ENCODE results near the gene QRFP. TPM values are rescaled to one million over a fixed set of nuclear protein-coding genes. Genes with fewer than 3 reads are reported as not detected.

The QRFP gene
- total RNA-seq, 1 experiment from 2014 or later, result not detected

- intact Hi-C loops (cut with micrococcal nuclease), result no loop called here
- no peaks in the 10 kb centered on the region for H3K9me3 ChIP-seq (ENCODE audit: control insufficient read depth in 1 of 2, insufficient read depth in 1 of 2, low read depth in 1 of 2, low read length in 2 of 2)
- TF ChIP-seq EGR1 (IDR thresholded peaks at IDR 0.05; ENCODE audit: low read depth) (no peak), SP1 (IDR thresholded peaks at IDR 0.05; ENCODE audit: low read depth) (no peak), POLR2AphosphoS5 (IDR thresholded peaks at IDR 0.05; ENCODE audit: low read depth, low read length) (no peak), SIN3A (IDR thresholded peaks at IDR 0.05; ENCODE audit: low read depth) (no peak), YY1 (IDR thresholded peaks at IDR 0.05; ENCODE audit: extremely low read depth, insufficient replicate concordance, low read depth, low read length) (no peak), POLR2A (IDR thresholded peaks at IDR 0.05; ENCODE audit: borderline replicate concordance, extremely low read depth, insufficient read depth, insufficient read length) (no peak), JUND (IDR thresholded peaks at IDR 0.05) (no peak), CTCF (IDR thresholded peaks at IDR 0.05 in 2 of 3, conservative IDR thresholded peaks at IDR 0.05 in 1 of 3; ENCODE audit: borderline replicate concordance in 1 of 3, insufficient read depth in 1 of 3, low read depth in 2 of 3, low read length in 2 of 3) (no peak), SRF (IDR thresholded peaks at IDR 0.05; ENCODE audit: low read depth) (no peak), ZBTB33 (IDR thresholded peaks at IDR 0.05; ENCODE audit: extremely low read depth, insufficient replicate concordance, low read length) (no peak)
- TF ChIP-seq, protein P1, sequence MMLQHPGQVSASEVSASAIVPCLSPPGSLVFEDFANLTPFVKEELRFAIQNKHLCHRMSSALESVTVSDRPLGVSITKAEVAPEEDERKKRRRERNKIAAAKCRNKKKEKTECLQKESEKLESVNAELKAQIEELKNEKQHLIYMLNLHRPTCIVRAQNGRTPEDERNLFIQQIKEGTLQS (IDR thresholded peaks at IDR 0.05), result no peak
- BruUV-seq (replicated peaks), result no TSS peak
- no peaks in the 10 kb centered on the region for H3K9me2 ChIP-seq (ENCODE audit: insufficient read depth)
- ChIA-PET POLR2A (no interaction called here), RAD21 (ENCODE audit: low non-redundant PET in 1 of 2, low total read pairs in 2 of 2, uncharacterized antibody in 2 of 2, unreplicated experiment in 2 of 2) (no interaction called here), CTCF (no interaction called here)
- H3K9ac ChIP-seq (ENCODE audit: low read length), result no peak overlapping the region
- no peak overlapping the region for H3K27ac ChIP-seq (ENCODE audit: low read depth, low read length)
- no peak overlapping the region for H3K4me3 ChIP-seq (replicated peaks in 1 of 2; ENCODE audit: low read depth in 1 of 2, low read length in 2 of 2)
- ATAC-seq (no peak), DNase-seq (ENCODE audit: low read depth, low spot score) (no peak)
- no peaks in the 10 kb centered on the region for H3K27me3 ChIP-seq (ENCODE audit: insufficient read depth, low read length)
- no peaks in the 10 kb centered on the region for H4K20me1 ChIP-seq (ENCODE audit: insufficient read depth)
- H3K79me2 ChIP-seq (ENCODE audit: insufficient read depth, low read length), result no peaks in the 10 kb centered on the region
- H3K4me1 ChIP-seq (ENCODE audit: control insufficient read depth in 1 of 2, insufficient read depth in 2 of 2, low read length in 2 of 2), result no peaks in the 10 kb centered on the region
- H2AFZ ChIP-seq (ENCODE audit: low read depth, low read length, poor library complexity, severe bottlenecking), result no peak overlapping the region
- no peak overlapping the region for H3K4me2 ChIP-seq (ENCODE audit: low read length)
- H3K36me3 ChIP-seq (ENCODE audit: control insufficient read depth in 1 of 2, insufficient read depth in 2 of 2, low read length in 2 of 2), result no peaks in the 10 kb centered on the region
These were observed 16.5 kb upstream of the QRFP start for GRCh38 chr9:130912932-130913598.
